Erythroblast (primary cell): ENCODE results near the gene CRB1.

Experiments used
- GATA1 ChIP-seq: IDR thresholded peaks from 2 replicates; pipeline ENCODE4 v1.6.1; 2011; ENCODE audit warnings: low read depth, mild to moderate bottlenecking, control low read depth, low read length, moderate library complexity
- POLR2A ChIP-seq: IDR thresholded peaks from 2 replicates; pipeline ENCODE4 v1.6.1; 2011; ENCODE audit warnings: mild to moderate bottlenecking, low read length

DNA sequence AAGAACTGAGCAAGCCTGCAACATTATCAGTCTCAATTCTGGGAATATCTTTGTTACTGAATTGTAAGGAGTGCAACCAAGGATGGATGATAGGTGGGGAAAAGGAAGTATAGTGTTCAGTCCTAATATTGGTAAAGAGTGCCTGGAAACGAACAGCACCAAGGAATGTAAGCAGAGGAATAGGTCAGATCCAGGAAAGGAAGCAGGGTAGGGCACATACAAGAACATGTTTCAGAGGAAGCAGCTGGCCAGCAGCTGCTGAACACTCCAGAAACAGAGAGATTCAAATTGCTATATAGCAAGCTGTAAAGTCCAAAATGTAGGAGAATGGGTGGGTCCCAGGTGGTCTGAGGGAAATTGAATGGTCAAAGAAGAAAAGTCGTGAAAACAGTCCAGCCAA is 37.9 kb downstream of the CRB1 start:
- TF ChIP-seq POLR2A (no peak), GATA1 (no peak)
